Activated CD8-positive, alpha-beta memory T cell treated with anti-CD3 and anti-CD28 coated beads for 48 hours (primary cell): ENCODE data around the gene BMP6.

Source experiments
- DNase-seq, 3 experiments: peaks; one replicate each; pipeline ENCODE4 v3.0.0-alpha.2; 2020; ENCODE audit warnings: low read depth in 2 of 3, low spot score in 2 of 3

BMP6 gene

GRCh38 chr6:7823552-7823951 lies 97.7 kb downstream of the BMP6 start:
- no peak for DNase-seq

GRCh38 chr6:7825986-7826385 lies 100.1 kb downstream of the BMP6 start:
- no peak for DNase-seq

GRCh38 chr6:7827142-7827541 lies 101.2 kb downstream of the BMP6 start:
- no peak for DNase-seq

GRCh38 chr6:7828124-7828523 lies 102.2 kb downstream of the BMP6 start:
- DNase-seq = no peak

- DNase-seq = no peak
These were observed 107.2 kb downstream of the BMP6 start for GRCh38 chr6:7832904-7833750.

- no peak for DNase-seq
These were observed 107.8 kb downstream of the BMP6 start for GRCh38 chr6:7833751-7834070.

GRCh38 chr6:7836371-7837026 lies 110.6 kb downstream of the BMP6 start:
- no peak for DNase-seq

- no peak for DNase-seq
These were observed 116.0 kb downstream of the BMP6 start for GRCh38 chr6:7841781-7842468.

- DNase-seq = no peak
These were observed 121.3 kb downstream of the BMP6 start for GRCh38 chr6:7846966-7847818.

- no peak for DNase-seq
These were observed 122.3 kb downstream of the BMP6 start for GRCh38 chr6:7848229-7848628.

GRCh38 chr6:7851780-7852179 lies 125.9 kb downstream of the BMP6 start:
- DNase-seq = no peak

GRCh38 chr6:7859591-7859990 lies 133.7 kb downstream of the BMP6 start:
- DNase-seq = no peak

GRCh38 chr6:7865781-7866180 lies 139.9 kb downstream of the BMP6 start:
- DNase-seq = no peak

GRCh38 chr6:7866526-7866925 lies 140.6 kb downstream of the BMP6 start:
- no peak for DNase-seq

GRCh38 chr6:7868926-7869325 lies 143.0 kb downstream of the BMP6 start:
- DNase-seq = no peak

- DNase-seq = no peak
These were observed 152.6 kb downstream of the BMP6 start for GRCh38 chr6:7878401-7878964.

GRCh38 chr6:7879043-7879442 lies 153.1 kb downstream of the BMP6 start:
- DNase-seq = no peak

- DNase-seq = no peak
These were observed 153.7 kb downstream of the BMP6 start for GRCh38 chr6:7879579-7879978.

- DNase-seq = no peak
These were observed 154.2 kb downstream of the BMP6 start for GRCh38 chr6:7879980-7880717.

GRCh38 chr6:7880718-7881107 lies 154.8 kb downstream of the BMP6 start:
- no peak for DNase-seq
